HG03565 (cell line): Measurements from ENCODE around the gene MOGAT3.

Source experiments
- ATAC-seq: cut with Tn5 transposase; IDR thresholded peaks from one replicate; pipeline ENCODE4 v1.9.1; 2021; ENCODE audit warnings: mild to moderate bottlenecking, moderate library complexity; ENCODE audit not compliant: unreplicated experiment

MOGAT3 gene

GRCh38 chr7:101200862-101201599 is at the start of gene MOGAT3:
Gene MOGAT3 (minus strand): TSS chr7:101201036. CDS start chr7:101200854, 182 bp downstream.
- ATAC-seq: no peak

DNA sequence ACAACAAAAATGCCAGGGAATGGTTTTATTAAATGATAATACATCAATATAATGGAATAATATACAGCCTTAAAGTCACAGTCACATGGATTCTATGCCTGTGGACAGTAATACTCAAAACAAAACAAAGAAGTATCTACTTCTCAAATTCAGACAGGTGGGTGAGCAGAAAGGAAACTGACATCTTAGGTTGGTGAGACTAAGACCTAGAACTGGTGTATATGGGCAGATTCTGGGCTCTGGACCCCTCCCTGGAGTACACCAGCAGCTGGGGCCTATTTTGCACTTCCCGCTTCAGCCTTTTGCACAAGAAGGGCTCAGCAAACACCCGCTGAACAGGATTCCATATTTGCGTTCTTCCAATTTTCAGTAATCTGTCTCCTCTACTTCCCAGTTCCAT is 49.5 kb upstream of the MOGAT3 start:
- no peak for ATAC-seq

DNA sequence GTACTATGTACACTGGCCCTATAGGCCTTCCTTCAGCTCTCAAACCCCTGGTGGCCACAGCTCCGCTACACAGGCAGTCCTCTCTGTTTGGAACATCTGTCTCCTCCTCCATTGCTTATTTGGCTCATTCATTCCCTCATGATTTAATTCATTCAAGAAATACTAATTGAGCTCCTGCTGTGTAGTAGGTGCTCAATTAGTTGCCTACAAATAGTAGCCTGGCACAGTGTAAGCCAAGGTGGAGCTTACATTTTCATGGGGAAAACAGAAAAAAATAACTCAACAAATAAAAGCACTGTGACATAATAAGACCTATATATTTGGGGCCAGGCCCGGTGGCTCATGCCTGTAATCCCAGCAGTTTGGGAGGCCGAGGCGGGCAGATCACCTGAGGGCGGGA is 47.4 kb upstream of the MOGAT3 start:
- ATAC-seq: no peak

DNA sequence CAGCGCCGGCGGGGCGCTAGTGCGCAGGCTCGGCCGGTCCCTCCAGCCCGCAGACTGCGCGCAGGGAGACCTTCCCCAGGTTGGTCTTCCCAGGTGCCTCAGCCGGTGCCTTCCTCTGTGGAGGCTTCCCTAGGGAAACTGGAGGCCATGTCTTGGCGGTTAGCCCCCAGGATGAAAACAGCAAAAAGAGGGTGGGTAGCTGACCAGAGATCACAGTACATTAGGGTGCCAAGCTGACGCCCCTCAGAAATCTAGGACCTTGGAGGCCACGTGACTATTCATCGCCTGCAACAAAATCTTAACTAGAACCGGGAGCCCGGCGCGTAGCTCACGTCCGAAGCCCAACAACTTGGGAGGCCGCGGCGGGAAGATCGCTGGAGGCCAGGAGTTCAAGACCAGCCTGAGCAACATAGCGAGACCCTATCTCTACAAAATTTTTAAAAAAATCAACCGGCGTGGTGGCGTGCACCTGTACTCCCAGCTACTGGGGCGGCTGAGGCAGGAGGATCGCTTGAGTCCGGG is 44.4 kb upstream of the MOGAT3 start:
- no peak for ATAC-seq

DNA sequence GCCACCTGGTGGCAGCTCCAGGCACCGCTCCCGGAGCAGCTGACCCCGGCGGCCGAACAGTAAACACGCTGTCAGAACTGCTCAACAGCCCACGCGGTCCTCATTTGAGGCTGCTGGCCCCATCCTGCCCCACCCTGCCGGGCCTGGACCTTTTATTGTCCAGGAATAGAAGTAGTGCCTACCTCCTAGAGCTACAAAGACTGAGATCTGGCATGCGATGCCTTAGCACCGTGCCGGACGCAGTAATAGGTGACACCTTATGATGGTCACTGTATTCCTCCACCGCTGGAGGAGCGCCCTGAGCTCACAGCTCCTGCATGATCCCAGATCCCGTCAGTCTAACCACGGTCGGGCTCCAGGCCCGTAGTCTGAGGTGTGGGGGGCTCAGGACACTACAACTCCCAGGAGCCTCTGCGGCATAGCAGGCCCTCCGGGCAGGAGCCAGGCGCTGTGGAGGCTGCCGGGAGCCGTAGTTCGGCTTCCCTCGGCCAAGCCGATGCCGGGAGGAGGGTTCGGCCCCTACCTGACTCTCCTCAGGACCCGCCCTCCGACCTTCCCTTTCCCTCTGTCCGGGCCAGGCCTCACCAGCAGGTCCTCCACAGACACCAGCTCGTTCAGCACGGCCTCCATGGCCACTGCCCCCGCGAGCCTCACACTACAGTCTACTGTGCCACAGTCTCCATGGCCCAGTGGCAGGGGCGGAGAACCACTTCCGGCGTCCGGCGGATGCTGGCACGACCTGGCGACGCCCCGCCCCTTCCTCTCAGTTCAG is 43.7 kb upstream of the MOGAT3 start, which contains the start of gene FIS1:
FIS1 (minus strand) TSS at position 707 of the 772 bp plus-strand sequence; CDS start at position 630, 77 bp downstream.
- peak; percentile 75 for ATAC-seq

DNA sequence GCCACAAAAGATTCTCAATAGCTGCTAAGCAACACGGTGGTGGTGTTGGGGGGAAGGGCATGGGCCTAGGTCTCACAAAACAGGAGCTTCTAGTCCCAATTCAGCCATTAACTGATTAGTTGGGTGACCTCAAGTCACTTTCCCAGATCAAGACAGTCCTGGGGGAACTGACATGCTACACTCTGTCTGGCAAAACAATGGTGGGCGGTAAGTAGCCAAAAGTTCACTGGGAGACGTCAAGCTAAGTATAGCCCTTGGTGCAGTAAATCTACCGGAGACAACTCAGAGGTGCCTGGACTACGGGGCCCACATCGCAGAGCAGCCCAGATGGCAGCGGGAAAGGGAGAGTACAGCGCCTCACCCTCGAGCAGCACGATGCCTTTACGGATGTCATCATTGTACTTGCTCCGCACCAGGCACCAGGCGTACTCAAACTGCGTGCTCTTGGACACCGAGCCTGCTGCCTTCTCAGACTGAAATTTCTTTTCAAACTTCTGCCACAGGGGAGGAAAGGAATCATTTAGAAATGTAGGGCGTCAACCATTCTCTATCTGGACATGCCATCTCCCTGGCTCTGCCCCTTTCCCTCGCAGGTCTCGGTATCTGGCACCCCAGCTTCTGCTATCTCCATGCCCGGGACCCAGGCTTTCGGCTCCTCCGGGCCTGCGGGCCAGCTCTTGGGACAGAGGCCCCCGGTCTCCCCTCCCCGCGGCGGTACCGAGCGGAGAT is 43.0 kb upstream of the MOGAT3 start:
- ATAC-seq: no peak

DNA sequence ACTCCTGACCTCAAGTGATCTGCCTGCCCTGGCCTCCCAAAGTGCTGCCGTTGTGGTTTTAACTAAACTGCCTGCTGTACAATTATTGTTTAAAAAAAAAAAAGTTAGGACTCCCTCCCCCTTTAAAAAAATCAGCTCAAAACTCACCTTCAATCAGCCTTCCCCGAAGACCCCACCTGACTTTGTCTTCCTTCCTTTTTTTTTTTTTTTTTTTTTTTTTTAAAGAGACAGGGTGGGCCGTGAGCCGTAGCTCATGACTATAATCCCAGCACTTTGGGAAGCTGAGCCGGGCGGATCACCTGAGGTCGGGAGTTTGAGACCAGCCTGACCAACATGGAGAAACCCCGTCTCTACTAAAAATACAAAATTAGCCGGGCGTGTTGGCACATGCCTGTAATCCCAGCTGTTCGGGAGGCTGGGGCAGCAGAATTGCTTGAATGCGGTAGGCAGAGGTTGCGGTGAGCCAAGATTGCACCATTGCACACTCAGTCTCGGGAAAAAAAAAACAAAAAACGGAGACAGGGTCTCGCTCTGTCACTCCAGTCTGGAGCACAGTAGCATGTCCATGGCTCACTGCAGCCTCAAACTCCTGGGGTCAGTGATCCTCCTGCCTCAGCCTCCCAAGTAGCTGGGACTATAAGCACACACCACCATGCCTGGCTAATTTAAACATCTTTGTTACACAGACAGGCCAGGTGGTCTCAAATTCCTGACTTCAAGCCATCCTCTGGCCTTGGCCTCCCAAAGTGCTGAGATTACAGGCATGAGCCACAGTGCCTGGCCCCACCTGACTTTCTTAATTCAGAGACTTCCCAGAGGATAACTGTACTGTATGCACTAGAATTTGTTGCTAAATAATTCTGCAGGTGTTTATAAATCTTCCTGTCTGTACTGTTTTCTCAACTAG is 40.9 kb upstream of the MOGAT3 start:
- ATAC-seq: no peak

DNA sequence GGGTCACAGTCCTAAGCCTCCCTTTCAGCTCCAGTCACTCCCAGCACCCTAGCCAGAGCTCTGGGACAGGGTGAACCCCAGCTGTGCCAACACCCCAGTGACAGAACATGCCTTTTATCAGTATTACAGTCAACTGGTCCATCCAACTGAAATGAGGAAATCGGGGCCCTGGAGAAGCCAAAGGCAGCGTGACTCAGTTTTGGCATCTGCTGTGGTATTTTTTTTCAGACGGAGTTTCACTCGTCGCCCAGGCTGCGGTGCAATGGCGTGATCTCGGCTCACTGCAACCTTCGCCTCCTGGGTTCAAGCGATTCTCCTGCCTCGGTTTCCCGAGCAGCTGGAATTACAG is 40.2 kb upstream of the MOGAT3 start:
- ATAC-seq: no peak

DNA sequence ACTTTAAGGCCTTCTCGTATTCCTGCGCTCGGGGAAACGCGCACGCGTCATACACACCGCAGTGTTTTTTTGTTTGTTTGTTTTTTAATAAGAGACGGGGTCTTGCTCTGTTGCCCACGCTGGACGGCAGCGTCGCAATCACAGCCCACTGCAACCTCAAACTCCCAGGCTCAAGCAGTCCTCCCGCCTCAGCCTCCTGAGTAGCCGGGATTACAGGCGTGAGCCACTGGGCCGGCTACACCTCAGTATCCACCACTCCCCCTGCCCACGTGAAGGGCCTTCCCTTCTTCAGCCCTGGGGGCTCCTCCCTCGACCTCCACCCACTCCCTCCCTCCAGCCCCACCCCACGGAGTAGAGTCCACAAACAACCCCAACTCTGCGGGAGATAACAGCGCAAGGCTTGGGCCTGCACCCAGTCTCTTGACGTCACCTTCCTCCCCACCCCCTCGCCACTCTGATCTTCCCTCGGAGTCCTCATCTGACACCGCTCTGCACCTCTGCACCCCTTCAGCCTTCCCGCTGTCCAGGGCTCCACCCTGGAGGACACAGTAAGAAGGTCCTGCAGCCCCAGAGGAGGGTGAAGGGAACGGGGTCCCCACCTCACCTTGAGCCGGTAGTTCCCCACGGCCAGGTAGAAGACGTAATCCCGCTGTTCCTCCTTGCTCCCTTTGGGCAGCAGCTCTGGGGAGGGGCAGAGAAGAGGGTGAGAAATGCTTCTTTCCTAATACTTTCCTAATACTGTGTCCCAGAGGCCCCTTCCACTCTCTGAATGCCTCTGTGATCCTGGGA is 39.6 kb upstream of the MOGAT3 start:
- no peak for ATAC-seq

GRCh38 chr7:101239951-101240220 is 39.0 kb upstream of the MOGAT3 start:
- no peak for ATAC-seq

DNA sequence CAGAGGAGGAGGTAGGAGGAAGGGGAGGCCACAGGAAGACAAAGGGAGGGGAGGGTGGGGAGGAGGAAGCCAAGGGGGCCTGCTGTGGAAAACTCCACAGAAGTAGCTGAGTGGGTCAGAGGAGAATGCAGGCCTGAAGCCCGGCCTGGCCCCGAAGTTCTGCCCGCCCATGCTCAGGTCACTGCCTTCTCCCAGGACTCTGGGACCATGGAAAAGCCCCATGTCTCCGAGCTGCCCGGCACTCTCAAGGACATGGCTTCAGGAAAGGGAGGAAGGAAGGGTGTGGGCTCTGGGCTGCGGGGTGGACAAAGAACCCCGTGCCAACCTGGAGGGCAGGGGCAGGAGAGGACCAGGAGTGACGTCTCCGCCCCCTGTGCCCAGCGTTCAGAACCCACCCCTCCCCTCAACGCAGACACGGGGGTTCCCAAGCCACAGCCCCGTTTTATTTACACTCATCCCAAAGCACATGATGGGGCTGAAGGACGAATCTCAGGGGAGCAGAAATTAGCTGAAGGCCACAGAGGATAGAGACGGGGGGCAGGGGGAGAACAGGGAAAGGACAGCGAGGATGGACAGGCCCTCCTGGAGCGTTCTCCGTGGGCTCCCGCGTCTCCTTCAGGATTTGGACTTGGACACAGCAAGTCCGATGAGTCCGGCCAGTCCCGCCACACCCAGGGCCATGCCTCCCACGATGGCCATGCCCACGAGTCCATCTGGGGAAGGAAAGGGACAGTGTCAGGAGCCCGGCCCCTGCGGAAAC is 38.5 kb upstream of the MOGAT3 start:
- ATAC-seq: no peak

GRCh38 chr7:101238226-101239182 is 37.7 kb upstream of the MOGAT3 start:
- no peak for ATAC-seq

- no peak for ATAC-seq
Observed at GRCh38 chr7:101237206-101238067, 36.6 kb upstream of the MOGAT3 start, which contains the start of gene CLDN15. Gene CLDN15 (minus strand): TSS chr7:101237802. CDS start chr7:101237581, 221 bp downstream.

- ATAC-seq: no peak
Observed at GRCh38 chr7:101236292-101236835, 35.5 kb upstream of the MOGAT3 start.

GRCh38 chr7:101235522-101235921 is 34.7 kb upstream of the MOGAT3 start:
- ATAC-seq: no peak

- no peak for ATAC-seq
Observed at GRCh38 chr7:101235050-101235449, 34.2 kb upstream of the MOGAT3 start.

- no peak for ATAC-seq
Observed at GRCh38 chr7:101234636-101235035, 33.8 kb upstream of the MOGAT3 start.
